Endothelial cell of umbilical vein (primary cell): ENCODE data around the gene IMPACT.

Source experiments
- EZH2 ChIP-seq: IDR thresholded peaks from 2 replicates; pipeline ENCODE4 v1.6.1; 2012; ENCODE audit warnings: borderline replicate concordance, low read depth, mild to moderate bottlenecking, moderate library complexity, low read length, inconsistent platforms; ENCODE audit not compliant: severe bottlenecking
- POLR2A ChIP-seq: IDR thresholded peaks from 2 replicates; pipeline ENCODE4 v1.6.1; 2012; ENCODE audit warnings: low read depth, mild to moderate bottlenecking, control low read depth, low read length
- POLR2AphosphoS5 ChIP-seq: IDR thresholded peaks from 2 replicates; pipeline ENCODE4 v1.6.1; 2012; ENCODE audit warnings: low read depth, mild to moderate bottlenecking, control low read depth, low read length, moderate library complexity; ENCODE audit not compliant: insufficient read depth
- TF ChIP-seq, protein P1 (sequence below), 2 donors: IDR thresholded peaks; 1 replicate in 1 of 2; 2 replicates in 1 of 2; pipeline ENCODE4 v1.5.1; 2011; ENCODE audit warnings: low read length in 2 of 2, mild to moderate bottlenecking in 2 of 2, moderate library complexity in 2 of 2, control low read depth in 1 of 2, inconsistent platforms in 1 of 2, low read depth in 1 of 2; ENCODE audit not compliant: insufficient read depth in 1 of 2; ENCODE audit errors: extremely low read depth in 1 of 2

DNA sequence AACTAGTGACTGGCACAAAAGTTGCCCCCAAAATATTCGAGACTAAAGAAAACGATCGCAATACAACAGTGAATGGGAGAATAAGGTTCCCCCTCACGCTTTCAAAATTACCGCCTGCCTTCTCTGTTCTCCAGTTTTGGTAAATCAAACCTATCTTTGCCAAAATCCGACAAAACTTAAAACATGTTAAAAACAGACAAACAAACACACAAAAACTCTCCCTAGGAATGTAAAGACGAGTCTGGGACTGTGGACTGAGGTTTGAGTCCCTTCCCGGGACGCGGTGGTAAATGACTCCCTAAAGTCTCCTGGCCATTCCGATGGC is 435 bp upstream of the IMPACT start:
- TF ChIP-seq POLR2A (no peak), EZH2 (no peak), POLR2AphosphoS5 (no peak)
- TF ChIP-seq, protein P1, sequence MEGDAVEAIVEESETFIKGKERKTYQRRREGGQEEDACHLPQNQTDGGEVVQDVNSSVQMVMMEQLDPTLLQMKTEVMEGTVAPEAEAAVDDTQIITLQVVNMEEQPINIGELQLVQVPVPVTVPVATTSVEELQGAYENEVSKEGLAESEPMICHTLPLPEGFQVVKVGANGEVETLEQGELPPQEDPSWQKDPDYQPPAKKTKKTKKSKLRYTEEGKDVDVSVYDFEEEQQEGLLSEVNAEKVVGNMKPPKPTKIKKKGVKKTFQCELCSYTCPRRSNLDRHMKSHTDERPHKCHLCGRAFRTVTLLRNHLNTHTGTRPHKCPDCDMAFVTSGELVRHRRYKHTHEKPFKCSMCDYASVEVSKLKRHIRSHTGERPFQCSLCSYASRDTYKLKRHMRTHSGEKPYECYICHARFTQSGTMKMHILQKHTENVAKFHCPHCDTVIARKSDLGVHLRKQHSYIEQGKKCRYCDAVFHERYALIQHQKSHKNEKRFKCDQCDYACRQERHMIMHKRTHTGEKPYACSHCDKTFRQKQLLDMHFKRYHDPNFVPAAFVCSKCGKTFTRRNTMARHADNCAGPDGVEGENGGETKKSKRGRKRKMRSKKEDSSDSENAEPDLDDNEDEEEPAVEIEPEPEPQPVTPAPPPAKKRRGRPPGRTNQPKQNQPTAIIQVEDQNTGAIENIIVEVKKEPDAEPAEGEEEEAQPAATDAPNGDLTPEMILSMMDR (IDR thresholded peaks at IDR 0.05; ENCODE audit: extremely low read depth in 1 of 2, insufficient read depth in 1 of 2, low read depth in 1 of 2, low read length in 2 of 2), result no peak
